Measurements from ENCODE around the gene TLE4. TPM values are rescaled to one million over a fixed set of nuclear protein-coding genes. Genes with fewer than 3 reads are reported as not detected.

TLE4 gene
- total and polyA plus RNA-seq, 10 of the 15 experiments (the other 5 are each of a cell fraction or from before 2014, with no cell fraction given) = 5.3 to 53.3 (median 23.3) TPM

DNA sequence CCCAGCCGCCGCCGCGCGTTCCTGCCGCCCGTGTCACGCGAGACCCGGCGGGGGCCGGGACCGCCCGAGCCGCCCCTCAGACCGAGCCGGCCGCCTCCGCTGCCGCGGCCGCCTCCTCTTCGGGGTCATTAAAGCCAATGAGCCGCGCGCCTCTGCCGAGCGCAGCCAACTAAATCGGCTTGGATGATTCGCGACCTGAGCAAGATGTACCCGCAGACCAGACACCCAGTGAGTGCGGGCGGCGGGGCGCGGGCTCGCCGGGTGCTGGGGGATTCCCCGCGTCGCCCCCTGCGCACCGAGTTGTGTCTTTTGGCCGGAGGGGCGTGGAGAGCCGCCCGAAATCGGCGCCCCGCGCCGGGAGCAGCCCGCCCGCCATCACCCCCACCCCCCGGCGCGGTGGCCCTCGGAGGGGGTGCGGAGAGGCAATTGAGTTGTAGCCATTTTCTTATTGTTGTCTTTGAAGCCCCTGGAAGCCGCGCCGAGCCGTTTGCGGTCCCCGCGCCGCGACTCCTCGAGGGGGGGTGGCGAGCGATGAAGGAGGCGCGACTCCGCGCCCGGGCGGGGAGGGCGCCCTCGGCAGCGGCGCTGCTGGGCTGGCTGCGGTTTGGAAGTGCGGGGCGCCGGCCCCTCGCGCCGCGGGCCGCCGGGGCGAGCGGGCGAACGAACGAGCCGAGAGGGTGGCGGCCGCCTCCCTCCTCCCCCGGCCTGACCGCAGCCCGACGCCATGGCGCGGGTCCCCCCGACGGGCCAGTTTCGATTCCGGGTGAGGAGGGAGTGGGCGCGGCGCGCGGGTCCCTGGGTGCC, 1.0 kb downstream of the TLE4 start (continued):
- TF ChIP-seq BCLAF1 (IDR thresholded peaks at IDR 0.05) = no peak
- no peak for TF ChIP-seq SKIL (IDR thresholded peaks at IDR 0.05; ENCODE audit: low read depth, poor library complexity, severe bottlenecking)
- no peak for TF ChIP-seq IKZF2 (IDR thresholded peaks at IDR 0.05)
- TF ChIP-seq, protein P1, sequence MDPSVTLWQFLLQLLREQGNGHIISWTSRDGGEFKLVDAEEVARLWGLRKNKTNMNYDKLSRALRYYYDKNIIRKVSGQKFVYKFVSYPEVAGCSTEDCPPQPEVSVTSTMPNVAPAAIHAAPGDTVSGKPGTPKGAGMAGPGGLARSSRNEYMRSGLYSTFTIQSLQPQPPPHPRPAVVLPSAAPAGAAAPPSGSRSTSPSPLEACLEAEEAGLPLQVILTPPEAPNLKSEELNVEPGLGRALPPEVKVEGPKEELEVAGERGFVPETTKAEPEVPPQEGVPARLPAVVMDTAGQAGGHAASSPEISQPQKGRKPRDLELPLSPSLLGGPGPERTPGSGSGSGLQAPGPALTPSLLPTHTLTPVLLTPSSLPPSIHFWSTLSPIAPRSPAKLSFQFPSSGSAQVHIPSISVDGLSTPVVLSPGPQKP (IDR thresholded peaks at IDR 0.05; ENCODE audit: low read depth, low read length) = no peak
- peak; percentile 50; the same call in 1 of the 2 replicates for TF ChIP-seq TAF1 (IDR thresholded peaks at IDR 0.05; ENCODE audit: borderline replicate concordance, low read depth, low read length)
- peak; percentile 37 to 86; a peak in 2 of 4 replicates for TF ChIP-seq BHLHE40 (IDR thresholded peaks at IDR 0.05; ENCODE audit: borderline replicate concordance in 1 of 2, low read depth in 2 of 2, low read length in 1 of 2)
- no peak; the same call in 1 of the 2 replicates for TF ChIP-seq SIN3A (IDR thresholded peaks at IDR 0.05; ENCODE audit: low read depth, low read length)
- no peak for TF ChIP-seq SPI1 (IDR thresholded peaks at IDR 0.05; ENCODE audit: borderline replicate concordance, insufficient read depth, low read depth, low read length)
- no peak for TF ChIP-seq CBX5 (IDR thresholded peaks at IDR 0.05; ENCODE audit: low read depth)
- no peak for TF ChIP-seq TCF7 (IDR thresholded peaks at IDR 0.05; ENCODE audit: borderline replicate concordance)
- TF ChIP-seq ZNF622 (IDR thresholded peaks at IDR 0.05) = no peak
- no peak for TF ChIP-seq RFX5 (IDR thresholded peaks at IDR 0.05; ENCODE audit: low read depth, low read length)
- TF ChIP-seq PBX3 (IDR thresholded peaks at IDR 0.05; ENCODE audit: insufficient replicate concordance, low read depth, low read length) = no peak
- no peak for TF ChIP-seq PAX5 (IDR thresholded peaks at IDR 0.05; ENCODE audit: borderline replicate concordance, low read depth, low read length)
- no peak for TF ChIP-seq SRF (IDR thresholded peaks at IDR 0.05; ENCODE audit: low read depth in 2 of 2, low read length in 2 of 2)
- no peak for TF ChIP-seq CEBPZ (IDR thresholded peaks at IDR 0.05; ENCODE audit: low read depth, low read length)
- no peak for TF ChIP-seq RB1 (IDR thresholded peaks at IDR 0.05; ENCODE audit: borderline replicate concordance)
- TF ChIP-seq FOS (IDR thresholded peaks at IDR 0.05; ENCODE audit: borderline replicate concordance, extremely low read depth, insufficient read length) = no peak
